HepG2 (cell line): ENCODE results near the gene TCFL5. TPM values are rescaled to one million over a fixed set of nuclear protein-coding genes. Genes with fewer than 3 reads are reported as not detected.

Source experiments
- ARID5B ChIP-seq: IDR thresholded peaks from 2 replicates; pipeline ENCODE4 v1.4.0; 2020; ENCODE audit warnings: mild to moderate bottlenecking, missing genetic modification reagents
- ATRX ChIP-seq: sonication (generic); formaldehyde crosslinking; IDR thresholded peaks from 2 replicates; pipeline ENCODE4 v1.4.0; 2020; ENCODE audit warnings: missing genetic modification reagents, borderline replicate concordance
- CEBPZ ChIP-seq: IDR thresholded peaks from 2 replicates; pipeline ENCODE4 v1.6.1; 2012; ENCODE audit warnings: low read length, improper control_type of control experiment
- HBP1 ChIP-seq: IDR thresholded peaks from 2 replicates; pipeline ENCODE4 v1.6.1; 2016; ENCODE audit warnings: low read depth, control low read depth
- HMG20A ChIP-seq: IDR thresholded peaks from 2 replicates; pipeline ENCODE4 v1.6.1; 2016; ENCODE audit warnings: borderline replicate concordance
- HNF4G ChIP-seq, 2 experiments: sonication (generic) in 1 of 2; formaldehyde crosslinking in 1 of 2; IDR thresholded peaks; 2 replicates each; pipeline versions ENCODE4 v1.4.0 to v1.6.1; 2011 to 2020; ENCODE audit warnings: borderline replicate concordance in 2 of 2, low read depth in 2 of 2, mild to moderate bottlenecking in 2 of 2, low read length in 1 of 2, missing genetic modification reagents in 1 of 2, moderate library complexity in 1 of 2
- MYNN ChIP-seq: sonication (generic); formaldehyde crosslinking; IDR thresholded peaks from 2 replicates; pipeline ENCODE4 v1.4.0; 2020; ENCODE audit warnings: mild to moderate bottlenecking, low read depth, missing genetic modification reagents
- PBX2 ChIP-seq: IDR thresholded peaks from 2 replicates; pipeline ENCODE4 v1.6.1; 2016; ENCODE audit warnings: control low read depth
- PHF8 ChIP-seq: sonication (generic); formaldehyde crosslinking; IDR thresholded peaks from 2 replicates; pipeline ENCODE4 v1.5.0; 2020; ENCODE audit warnings: missing genetic modification reagents
- SIN3A ChIP-seq: IDR thresholded peaks from 2 replicates; pipeline ENCODE4 v1.6.1; 2011; ENCODE audit warnings: low read depth, mild to moderate bottlenecking, control low read depth, low read length, borderline replicate concordance
- TBX3 ChIP-seq: fragments of 450-650 bp; IDR thresholded peaks from 2 replicates; pipeline ENCODE4 v1.6.1; 2017; ENCODE audit warnings: antibody characterized with exemption, mild to moderate bottlenecking, inconsistent platforms, borderline replicate concordance
- ZFP1 ChIP-seq: IDR thresholded peaks from 2 replicates; pipeline ENCODE4 v1.6.1; 2016
- ZNF124 ChIP-seq: sonication (generic); formaldehyde crosslinking; IDR thresholded peaks from 2 replicates; pipeline ENCODE4 v1.4.0; 2020; ENCODE audit warnings: missing genetic modification reagents
- ZNF138 ChIP-seq: sonication (generic); formaldehyde crosslinking; IDR thresholded peaks from 2 replicates; pipeline ENCODE4 v1.5.0; 2020; ENCODE audit warnings: mild to moderate bottlenecking, low read depth, missing genetic modification reagents
- ZNF557 ChIP-seq: sonication (generic); formaldehyde crosslinking; IDR thresholded peaks from 2 replicates; pipeline ENCODE4 v1.4.0; 2020; ENCODE audit warnings: missing genetic modification reagents
- ZNF678 ChIP-seq: sonication (generic); formaldehyde crosslinking; IDR thresholded peaks from 2 replicates; pipeline ENCODE4 v1.4.0; 2020; ENCODE audit warnings: mild to moderate bottlenecking, missing genetic modification reagents
- ZSCAN29 ChIP-seq: sonication (generic); formaldehyde crosslinking; conservative IDR thresholded peaks from 2 replicates; pipeline ENCODE4 v1.4.0; 2020; ENCODE audit warnings: mild to moderate bottlenecking, missing genetic modification reagents
- polyA plus RNA-seq, 8 experiments: library from polyadenylated mRNA; depleted of rRNA in 3 of 8; stranded (reverse) in 7 of 8; unstranded in 1 of 8; fragments of >200 nt; fragmentation: Illumina TruSeq in 4 of 8; extraction: Trizol in 4 of 8; gene quantifications; 2 replicates each; pipeline versions ENCODE4 v1.2.1 to v1.2.3, GENCODE V29; 2011 to 2016; ENCODE audit warnings: low read depth in 4 of 8, missing spikeins in 1 of 8, mixed read lengths in 1 of 8; ENCODE audit not compliant: insufficient read depth in 1 of 8
- total RNA-seq, 5 experiments: library from RNA; depleted of rRNA; stranded (reverse); fragments of >200 nt; fragmentation: Illumina TruSeq; extraction: Trizol; gene quantifications; 2 replicates each; pipeline ENCODE4 v1.2.3, GENCODE V29; 2016; ENCODE audit warnings: low read depth in 1 of 5

The TCFL5 gene
- total and polyA plus RNA-seq, 2 of the 13 experiments (the other 11 are each of a cell fraction or from before 2014, with no cell fraction given), result 14.8 to 20.0 TPM

GRCh38 chr20:62875419-62876361, 14.1 kb upstream of the TCFL5 start (continued):
- TF ChIP-seq CEBPZ (no peak), HBP1 (no peak), HMG20A (CRISPR knock-in tag) (peak; percentile 29; the same call in 1 of the 2 replicates), ZNF557 (no peak), ZNF678 (CRISPR knock-in tag) (no peak), ARID5B (CRISPR knock-in tag) (peak; percentile 70), ATRX (CRISPR knock-in tag) (no peak), TBX3 (no peak), ZSCAN29 (CRISPR knock-in tag) (0 out of 2 replicates have a peak, but pooled peaks have one; percentile 82), ZFP1 (0 out of 2 replicates have a peak, but pooled peaks have one; percentile 55), HNF4G (IDR thresholded peaks at IDR 0.05; ENCODE audit: borderline replicate concordance, low read depth, low read length) (0 out of 2 replicates have a peak, but pooled peaks have one; percentile 43), HNF4G (CRISPR knock-in tag; IDR thresholded peaks at IDR 0.05; ENCODE audit: borderline replicate concordance, low read depth) (no peak), PBX2 (CRISPR knock-in tag) (no peak), ZNF138 (CRISPR knock-in tag) (no peak), SIN3A (peak; percentile 57; the same call in 1 of the 2 replicates), MYNN (CRISPR knock-in tag) (peak; percentile 30; the same call in 1 of the 2 replicates), PHF8 (CRISPR knock-in tag) (peak; percentile 48; the same call in 1 of the 2 replicates), ZNF124 (peak; percentile 65)
